Liver (tissue), 9 donors: ENCODE measurements around the gene CELF3. TPM values are rescaled to one million over a fixed set of nuclear protein-coding genes. Genes with fewer than 3 reads are reported as not detected.

Source experiments
- DNase-seq: peaks from one replicate; pipeline ENCODE4 v3.0.0-alpha.2; 2017; ENCODE audit warnings: low spot score
- H3K27ac ChIP-seq, 2 donors: one replicate each; pipeline ENCODE4 v1.7.0; 2013; ENCODE audit warnings: inconsistent platforms in 2 of 2, low read length in 2 of 2, control low read depth in 1 of 2, low read depth in 1 of 2, mild to moderate bottlenecking in 1 of 2
- H3K27me3 ChIP-seq, 4 donors: one replicate each; pipeline versions ENCODE4 v1.6.1 to v1.7.0; 2013; ENCODE audit warnings: low read length in 3 of 4, inconsistent platforms in 1 of 4, mild to moderate bottlenecking in 1 of 4, moderate library complexity in 1 of 4; ENCODE audit not compliant: control insufficient read depth in 4 of 4, insufficient read depth in 4 of 4
- H3K36me3 ChIP-seq, 4 donors: one replicate each; pipeline versions ENCODE4 v1.6.1 to v1.7.0; 2013; ENCODE audit warnings: low read length in 3 of 4, mild to moderate bottlenecking in 3 of 4, low read depth in 1 of 4, moderate library complexity in 1 of 4; ENCODE audit not compliant: control insufficient read depth in 4 of 4, insufficient read depth in 3 of 4
- H3K4me1 ChIP-seq, 4 donors: one replicate each; pipeline versions ENCODE4 v1.6.1 to v1.7.0; 2013; ENCODE audit warnings: low read length in 3 of 4, mild to moderate bottlenecking in 3 of 4, moderate library complexity in 1 of 4; ENCODE audit not compliant: control insufficient read depth in 4 of 4, insufficient read depth in 4 of 4
- H3K4me3 ChIP-seq, 3 donors: one replicate each; pipeline versions ENCODE4 v1.6.1 to v1.7.0; 2013; ENCODE audit warnings: low read length in 3 of 3, control low read depth in 1 of 3, low read depth in 1 of 3, mild to moderate bottlenecking in 1 of 3
- H3K9ac ChIP-seq, 2 donors: one replicate each; pipeline ENCODE4 v1.7.0; 2013; ENCODE audit warnings: low read length in 2 of 2, mild to moderate bottlenecking in 2 of 2, moderate library complexity in 2 of 2, control low read depth in 1 of 2, low read depth in 1 of 2
- H3K9me3 ChIP-seq, 4 donors: one replicate each; pipeline versions ENCODE4 v1.6.1 to v1.7.0; 2013; ENCODE audit warnings: low read length in 3 of 4; ENCODE audit not compliant: control insufficient read depth in 4 of 4
- CTCF ChIP-seq: fragments of 150-350 bp; IDR thresholded peaks from 2 replicates; pipeline ENCODE4 v1.5.1; 2017; ENCODE audit warnings: improper control_type of control experiment, low read depth, low read length; ENCODE audit not compliant: missing input control
- EGR1 ChIP-seq, 2 donors: IDR thresholded peaks; 2 replicates each; pipeline ENCODE4 v1.6.1; 2016 to 2018; ENCODE audit warnings: antibody characterized with exemption in 2 of 2, low read depth in 2 of 2
- FOXA2 ChIP-seq: IDR thresholded peaks from 2 replicates; pipeline ENCODE4 v1.6.1; 2016; ENCODE audit warnings: antibody characterized with exemption
- GABPA ChIP-seq, 2 donors: IDR thresholded peaks in 1 of 2; conservative IDR thresholded peaks in 1 of 2; 2 replicates each; pipeline ENCODE4 v1.6.1; 2016; ENCODE audit warnings: antibody characterized with exemption in 2 of 2, mild to moderate bottlenecking in 1 of 2, moderate library complexity in 1 of 2
- HNF4A ChIP-seq, 2 donors: conservative IDR thresholded peaks; 2 replicates each; pipeline ENCODE4 v1.6.1; 2016; ENCODE audit warnings: antibody characterized with exemption in 2 of 2, mild to moderate bottlenecking in 2 of 2
- MAX ChIP-seq: IDR thresholded peaks from 2 replicates; pipeline ENCODE4 v1.6.1; 2016; ENCODE audit warnings: antibody characterized with exemption
- RAD21 ChIP-seq, 2 donors: IDR thresholded peaks; 2 replicates each; pipeline ENCODE4 v1.6.1; 2016; ENCODE audit warnings: antibody characterized with exemption in 2 of 2, mild to moderate bottlenecking in 2 of 2
- REST ChIP-seq: IDR thresholded peaks from 2 replicates; pipeline ENCODE4 v1.6.1; 2016; ENCODE audit warnings: antibody characterized with exemption, mild to moderate bottlenecking
- SP1 ChIP-seq: IDR thresholded peaks from 2 replicates; pipeline ENCODE4 v1.6.1; 2018; ENCODE audit warnings: antibody characterized with exemption, mild to moderate bottlenecking
- TAF1 ChIP-seq: conservative IDR thresholded peaks from 2 replicates; pipeline ENCODE4 v1.6.1; 2016; ENCODE audit warnings: antibody characterized with exemption, mild to moderate bottlenecking
- YY1 ChIP-seq: IDR thresholded peaks from 2 replicates; pipeline ENCODE4 v1.6.1; 2016; ENCODE audit warnings: antibody characterized with exemption, mild to moderate bottlenecking
- ZBTB33 ChIP-seq: IDR thresholded peaks from 2 replicates; pipeline ENCODE4 v1.6.1; 2016; ENCODE audit warnings: antibody characterized with exemption
- WGBS: extraction: QIAGEN DNeasy Blood & Tissue Kit; methylation state at CpG from one replicate; pipeline ENCODE4 v1.1.7; 2013; 5-methylcytosine and 5-hydroxymethylcytosine counted together
- polyA plus RNA-seq, 2 donors: library from polyadenylated mRNA; stranded (reverse) in 1 of 2; unstranded in 1 of 2; fragments of 200-250 nt in 1 of 2; fragments of >200 nt in 1 of 2; fragmentation: Nextera tagmentation in 1 of 2; extraction: Ambion mirVana in 1 of 2; gene quantifications; one replicate each; pipeline versions ENCODE4 v1.2.1 to v1.2.3, GENCODE V29; 2013 to 2015
- total RNA-seq, 2 donors: library from RNA; depleted of rRNA; stranded (reverse); fragments of >200 nt; gene quantifications; one replicate each; pipeline ENCODE4 v1.2.3, GENCODE V29; 2014
- donor health status: healthy.
- donor health status: healthy.
- donor health status: healthy.
- donor health status: healthy.
- donor health status: healthy.

The CELF3 gene
- total and polyA plus RNA-seq, 4 donors = 0.28 TPM; not detected in 3

GRCh38 chr1:151762941-151763921 is 46.6 kb upstream of the CELF3 start, which contains the start of gene MRPL9:
TSS of gene MRPL9 (minus strand) at chr1:151763496. CDS start at chr1:151763479, 17 bp downstream.
- H3K27me3 ChIP-seq = no peaks in the 10 kb centered on the region
- peaks cover 3 to 16% (median 13%) of the 10 kb centered on the region in 4 donors for H3K4me1 ChIP-seq
- H3K4me3 ChIP-seq = peak within 1 kb of the TSS; percentile 75 to 94 (median 87)
- peak within 1 kb of the TSS; percentile 31 to 71 for H3K9ac ChIP-seq
- peaks cover 10 to 33% (median 26%) of the 10 kb centered on the region in 4 donors for H3K36me3 ChIP-seq
- peak within 1 kb of the TSS; percentile 78 to 79 for H3K27ac ChIP-seq
- TF ChIP-seq HNF4A (conservative IDR thresholded peaks at IDR 0.05) = no peak
- peak; percentile 8 for TF ChIP-seq FOXA2
- TF ChIP-seq YY1 = peak; percentile 98
- TF ChIP-seq GABPA (IDR thresholded peaks at IDR 0.05 in 1 of 2, conservative IDR thresholded peaks at IDR 0.05 in 1 of 2) = peak in 1 of 2 donors; percentile 64
- TF ChIP-seq ZBTB33 = peak; percentile 61
- peak; percentile 46 for TF ChIP-seq TAF1
- peak; percentile 48 for TF ChIP-seq REST
- TF ChIP-seq EGR1 (IDR thresholded peaks at IDR 0.05; ENCODE audit: low read depth in 2 of 2) = no peak
- no peak for TF ChIP-seq CTCF
- peak; percentile 32 for TF ChIP-seq MAX
- peak in 1 of 2 donors; percentile 62 for TF ChIP-seq RAD21 (IDR thresholded peaks at IDR 0.05)
- TF ChIP-seq SP1 = peak; percentile 32
- DNase-seq = peak; percentile 85
- under 1% methylated on average over 68 of the region's 68 CpGs for WGBS
- no peaks in the 10 kb centered on the region for H3K9me3 ChIP-seq
